Vagina (tissue), 2 donors: ENCODE data around the gene ABCA7.

Experiments
- POLR2A ChIP-seq, 2 donors: fragments of 450-650 bp; IDR thresholded peaks; one replicate each; pipeline ENCODE4 v1.6.1; 2017; ENCODE audit warnings: antibody characterized with exemption in 2 of 2, mild to moderate bottlenecking in 2 of 2, moderate library complexity in 2 of 2
- POLR2AphosphoS5 ChIP-seq, 2 donors: sonication (generic); formaldehyde crosslinking; IDR thresholded peaks; one replicate each; pipeline ENCODE4 v1.9.0; 2017; ENCODE audit warnings: antibody characterized with exemption in 2 of 2, mild to moderate bottlenecking in 2 of 2, low read depth in 1 of 2; ENCODE audit not compliant: insufficient read depth in 1 of 2
- TF ChIP-seq, protein P1 (sequence below), 3 experiments: fragments of 450-650 bp in 2 of 3; fragments of 200-600 bp in 1 of 3; sonication (generic) in 1 of 3; IDR thresholded peaks; one replicate each; pipeline ENCODE4 v1.5.1; 2017 to 2019; ENCODE audit warnings: antibody characterized with exemption in 3 of 3, mild to moderate bottlenecking in 2 of 3, moderate library complexity in 2 of 3

DNA sequence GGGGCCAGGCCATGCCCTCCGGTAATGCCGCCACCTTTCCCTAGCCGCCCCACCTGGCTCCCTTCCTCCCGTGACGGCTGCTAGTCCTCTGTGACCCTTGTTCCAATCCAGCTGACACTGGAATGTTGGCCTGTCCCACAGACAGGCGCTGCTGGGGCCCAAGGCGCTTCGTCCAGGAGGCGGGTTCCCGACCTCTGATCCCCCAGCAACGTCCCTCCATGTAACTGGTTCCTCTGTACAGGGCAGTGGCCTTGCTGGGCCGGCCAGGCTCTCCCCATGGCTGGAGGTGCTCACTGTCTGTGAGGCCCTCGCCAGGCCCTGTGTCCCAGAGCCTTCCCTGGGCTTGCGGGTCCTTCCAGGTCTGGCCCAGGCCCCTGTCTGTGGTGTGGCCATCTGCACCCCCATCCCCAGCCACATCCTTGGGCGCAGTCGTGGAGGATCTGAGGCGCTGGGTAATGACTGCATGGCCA lies 46.5 kb upstream of the ABCA7 start:
- TF ChIP-seq POLR2A (IDR thresholded peaks at IDR 0.05): no peak
- TF ChIP-seq, protein P1, sequence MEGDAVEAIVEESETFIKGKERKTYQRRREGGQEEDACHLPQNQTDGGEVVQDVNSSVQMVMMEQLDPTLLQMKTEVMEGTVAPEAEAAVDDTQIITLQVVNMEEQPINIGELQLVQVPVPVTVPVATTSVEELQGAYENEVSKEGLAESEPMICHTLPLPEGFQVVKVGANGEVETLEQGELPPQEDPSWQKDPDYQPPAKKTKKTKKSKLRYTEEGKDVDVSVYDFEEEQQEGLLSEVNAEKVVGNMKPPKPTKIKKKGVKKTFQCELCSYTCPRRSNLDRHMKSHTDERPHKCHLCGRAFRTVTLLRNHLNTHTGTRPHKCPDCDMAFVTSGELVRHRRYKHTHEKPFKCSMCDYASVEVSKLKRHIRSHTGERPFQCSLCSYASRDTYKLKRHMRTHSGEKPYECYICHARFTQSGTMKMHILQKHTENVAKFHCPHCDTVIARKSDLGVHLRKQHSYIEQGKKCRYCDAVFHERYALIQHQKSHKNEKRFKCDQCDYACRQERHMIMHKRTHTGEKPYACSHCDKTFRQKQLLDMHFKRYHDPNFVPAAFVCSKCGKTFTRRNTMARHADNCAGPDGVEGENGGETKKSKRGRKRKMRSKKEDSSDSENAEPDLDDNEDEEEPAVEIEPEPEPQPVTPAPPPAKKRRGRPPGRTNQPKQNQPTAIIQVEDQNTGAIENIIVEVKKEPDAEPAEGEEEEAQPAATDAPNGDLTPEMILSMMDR (IDR thresholded peaks at IDR 0.05): no peak
- TF ChIP-seq POLR2AphosphoS5 (IDR thresholded peaks at IDR 0.05; ENCODE audit: insufficient read depth in 1 of 2, low read depth in 1 of 2): no peak
